NK-92 treated with Interleukin-12 subunit alpha and Interleukin-12 subunit beta, amount 100 ng/mL, for 24 hours (cell line): ENCODE results near the gene LZTS3.
"Not testable (repeated sequence)": the region's sequence is repeated elsewhere in the genome, so short reads cannot be mapped to it uniquely, and the experiment has no call there.

Experiments used
- DNase-seq: peaks from one replicate; lab custom pipeline; 2025; lab: John Stamatoyannopoulos, UW

The LZTS3 gene

GRCh38 chr20:3166913-3167342 is 6.4 kb downstream of the LZTS3 start:
- no peak for DNase-seq

GRCh38 chr20:3166338-3166912 is 6.9 kb downstream of the LZTS3 start:
- no peak for DNase-seq

GRCh38 chr20:3165473-3166337 is 7.6 kb downstream of the LZTS3 start:
- DNase-seq = no peak

- no peak for DNase-seq
Measured at GRCh38 chr20:3164763-3165410, 8.5 kb downstream of the LZTS3 start.

GRCh38 chr20:3164043-3164762 is 9.1 kb downstream of the LZTS3 start:
- DNase-seq = no peak

GRCh38 chr20:3163099-3164042 is 10.0 kb downstream of the LZTS3 start:
- DNase-seq = no peak

- DNase-seq = no peak
Measured at GRCh38 chr20:3162080-3162611, 11.2 kb downstream of the LZTS3 start.

- DNase-seq = no peak
Measured at GRCh38 chr20:3161316-3162079, 11.9 kb downstream of the LZTS3 start.

GRCh38 chr20:3160418-3160817 is 12.9 kb downstream of the LZTS3 start:
- no peak for DNase-seq

- DNase-seq = no peak
Measured at GRCh38 chr20:3158968-3159431, 14.3 kb downstream of the LZTS3 start.

GRCh38 chr20:3157817-3158216 is 15.5 kb downstream of the LZTS3 start:
- DNase-seq = no peak

- no peak for DNase-seq
Measured at GRCh38 chr20:3156811-3157619, 16.3 kb downstream of the LZTS3 start.

GRCh38 chr20:3152057-3152644 is 21.2 kb downstream of the LZTS3 start:
- not testable (repeated sequence) for DNase-seq

- no peak for DNase-seq
Measured at GRCh38 chr20:3150908-3151307, 22.4 kb downstream of the LZTS3 start.

- DNase-seq = no peak
Measured at GRCh38 chr20:3146732-3147341, 26.5 kb downstream of the LZTS3 start.

GRCh38 chr20:3141757-3142156 is 31.6 kb downstream of the LZTS3 start:
- no peak for DNase-seq

- DNase-seq = no peak
Measured at GRCh38 chr20:3137492-3137891, 35.9 kb downstream of the LZTS3 start.

GRCh38 chr20:3135507-3136070 is 37.8 kb downstream of the LZTS3 start:
- DNase-seq = no peak
